Chondrocyte (in vitro differentiated cells): Measurements from ENCODE around the gene ZBTB34. TPM values are rescaled to one million over a fixed set of nuclear protein-coding genes. Genes with fewer than 3 reads are reported as not detected.

Experiments used
- DNase-seq: peaks from one replicate; pipeline ENCODE4 v3.0.0; 2021; ENCODE audit warnings: mixed read lengths, low spot score
- H3K27ac Mint-ChIP-seq: one replicate; pipeline ENCODE4 v1.8.0; 2021; ENCODE audit warnings: mild to moderate bottlenecking, moderate library complexity, mixed read lengths; ENCODE audit not compliant: unreplicated experiment
- H3K27me3 Mint-ChIP-seq: 2 replicates; pipeline ENCODE4 v1.8.0; 2021; ENCODE audit warnings: low read depth, mixed read lengths
- H3K36me3 Mint-ChIP-seq: 2 replicates; pipeline ENCODE4 v1.8.0; 2021; ENCODE audit warnings: low read depth, mixed read lengths
- H3K4me1 Mint-ChIP-seq: 2 replicates; pipeline ENCODE4 v1.8.0; 2021; ENCODE audit warnings: low read depth, mild to moderate bottlenecking, mixed read lengths
- H3K4me3 Mint-ChIP-seq: one replicate; pipeline ENCODE4 v1.8.0; 2021; ENCODE audit warnings: mild to moderate bottlenecking, moderate library complexity, mixed read lengths; ENCODE audit not compliant: unreplicated experiment
- H3K9me3 Mint-ChIP-seq: 2 replicates; pipeline ENCODE4 v1.8.0; 2021; ENCODE audit warnings: low read depth, mixed read lengths
- CTCF ChIP-seq: fragments of 200-600 bp; sonication (generic); IDR thresholded peaks from 2 replicates; pipeline ENCODE4 v1.5.0; 2021; ENCODE audit warnings: antibody characterized with exemption, mild to moderate bottlenecking, moderate library complexity
- total RNA-seq: library from RNA; stranded (reverse); gene quantifications from 3 replicates; pipeline ENCODE4 v1.2.1, GENCODE V29; 2021

Gene ZBTB34
- total RNA-seq, 1 donor from 2014 or later: 16.2 TPM

DNA sequence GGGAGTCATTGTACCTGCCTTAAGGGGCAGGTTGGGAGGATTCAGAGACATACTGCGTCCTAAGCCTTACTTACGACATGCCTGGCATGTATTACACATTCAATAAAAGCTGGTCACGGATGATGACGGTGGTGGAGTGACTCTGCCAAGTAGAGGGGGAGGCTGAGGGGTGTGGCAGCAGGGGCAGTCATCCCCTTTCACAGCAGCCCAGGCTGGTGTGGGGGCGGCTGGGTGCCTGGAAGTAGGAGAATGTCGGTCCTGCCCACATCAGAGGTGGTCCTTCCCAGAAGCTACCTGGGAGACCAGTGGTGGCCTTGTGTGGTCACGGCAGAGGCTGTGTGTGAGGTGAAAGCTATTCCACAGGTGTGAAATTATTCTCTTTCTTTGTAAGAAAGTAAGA, 8.9 kb downstream of the ZBTB34 start:
- Mint-ChIP-seq H3K4me3 (no peak overlapping the region), H3K27ac (no peak overlapping the region), H3K4me1 (peaks cover 23% of the 10 kb centered on the region), H3K27me3 (no peaks in the 10 kb centered on the region), H3K36me3 (peaks cover 11% of the 10 kb centered on the region), H3K9me3 (no peaks in the 10 kb centered on the region)
- TF ChIP-seq CTCF: no peak
- DNase-seq: no peak

DNA sequence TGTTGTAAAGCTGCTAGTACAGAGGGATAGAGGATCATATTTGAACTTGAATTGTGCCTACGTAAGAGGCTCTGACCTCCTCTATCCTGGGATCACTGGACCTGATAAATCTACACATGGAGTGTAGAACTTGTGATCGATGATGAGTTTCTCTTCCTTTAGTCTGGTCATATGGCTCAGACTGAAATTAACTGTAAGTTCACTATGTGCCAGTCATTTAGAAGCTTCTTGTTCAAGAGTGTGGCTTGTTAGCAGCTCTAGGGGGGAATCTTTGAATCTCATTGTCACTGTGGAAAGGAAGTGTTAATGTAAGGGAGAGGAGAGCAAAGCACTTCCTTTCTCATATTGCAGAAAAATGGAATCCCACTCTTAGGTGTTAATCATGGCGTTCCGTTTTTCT, 12.1 kb downstream of the ZBTB34 start:
- Mint-ChIP-seq H3K9me3 (no peaks in the 10 kb centered on the region), H3K36me3 (peaks cover 1% of the 10 kb centered on the region), H3K27ac (peak overlapping the region; percentile 36), H3K27me3 (no peaks in the 10 kb centered on the region), H3K4me1 (peaks cover 31% of the 10 kb centered on the region), H3K4me3 (no peak overlapping the region)
- TF ChIP-seq CTCF: no peak
- no peak for DNase-seq

DNA sequence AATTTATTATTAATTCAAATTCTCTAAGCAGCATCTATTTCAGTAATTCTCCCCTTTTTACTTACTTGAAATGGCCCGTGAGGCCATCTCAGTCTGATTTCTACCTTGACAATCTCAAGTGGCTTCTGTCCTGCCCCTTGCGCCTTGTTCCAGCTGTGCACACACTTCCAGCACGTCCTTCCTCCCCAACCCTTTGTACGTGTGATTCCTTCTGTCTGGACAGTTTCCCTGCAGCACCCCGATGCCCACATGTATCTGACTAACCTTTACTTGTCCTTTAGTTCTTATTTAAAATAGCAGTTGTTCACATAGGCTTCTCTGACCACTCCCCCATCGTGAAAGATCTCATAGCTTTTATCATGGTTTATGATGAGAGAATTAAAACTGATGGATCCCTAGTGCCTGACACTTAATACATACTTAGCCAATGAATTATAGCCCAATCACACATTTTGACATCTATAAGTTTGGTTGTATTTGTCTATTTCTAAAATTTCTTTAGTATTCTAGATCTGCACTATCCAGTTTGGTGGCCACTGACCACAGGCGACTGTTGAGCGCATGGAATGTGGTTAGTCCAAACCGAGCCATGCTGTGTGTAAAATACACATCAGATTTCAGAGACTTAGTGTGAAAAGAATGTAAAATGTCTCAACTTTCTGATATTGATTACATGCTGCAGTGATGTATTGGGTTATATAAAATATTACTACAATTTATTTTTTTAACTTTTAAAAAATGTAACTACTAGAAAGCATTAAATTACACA, 14.3 kb downstream of the ZBTB34 start:
- TF ChIP-seq CTCF: no peak
- Mint-ChIP-seq H3K9me3 (no peaks in the 10 kb centered on the region), H3K27ac (peak overlapping the region; percentile 2), H3K36me3 (peaks cover 7% of the 10 kb centered on the region), H3K4me3 (no peak overlapping the region), H3K27me3 (no peaks in the 10 kb centered on the region), H3K4me1 (peaks cover 28% of the 10 kb centered on the region)
- no peak for DNase-seq

- H3K27ac Mint-ChIP-seq: no peak overlapping the region
These were observed 15.5 kb downstream of the ZBTB34 start for GRCh38 chr9:126875756-126876510.

More at GRCh38 chr9:126875756-126876510, 15.5 kb downstream of the ZBTB34 start:
- Mint-ChIP-seq H3K4me1 (peaks cover 28% of the 10 kb centered on the region), H3K9me3 (no peaks in the 10 kb centered on the region), H3K4me3 (no peak overlapping the region), H3K27me3 (no peaks in the 10 kb centered on the region), H3K36me3 (peaks cover 16% of the 10 kb centered on the region)
- DNase-seq: no peak
- TF ChIP-seq CTCF: no peak
